Prostate gland (tissue), 2 donors: ENCODE measurements around the gene KRT14. TPM values are rescaled to one million over a fixed set of nuclear protein-coding genes. Genes with fewer than 3 reads are reported as not detected.
"Not testable (repeated sequence)": the region's sequence is repeated elsewhere in the genome, so short reads cannot be mapped to it uniquely, and the experiment has no call there.

Source experiments
- DNase-seq: peaks from one replicate; pipeline ENCODE4 v3.0.0-alpha.2; 2019; ENCODE audit warnings: low spot score
- H3K27ac ChIP-seq, 2 donors: fragments of 200-600 bp; sonication (generic); 2 replicates each; pipeline ENCODE4 v1.5.1; 2017 to 2019
- H3K27me3 ChIP-seq: fragments of 200-600 bp; sonication (generic); replicated peaks from 2 replicates; pipeline ENCODE4 v1.5.1; 2019; ENCODE audit not compliant: insufficient read depth
- H3K36me3 ChIP-seq, 2 donors: fragments of 200-600 bp; sonication (generic); 1 replicate in 1 of 2; 2 replicates in 1 of 2; pipeline versions ENCODE4 v1.5.1 to v1.8.1; 2017 to 2019
- H3K4me1 ChIP-seq: fragments of 200-600 bp; sonication (generic); replicated peaks from 2 replicates; pipeline ENCODE4 v1.5.1; 2019
- H3K4me3 ChIP-seq, 2 donors: fragments of 200-600 bp; sonication (generic); 2 replicates each; pipeline ENCODE4 v1.5.1; 2017 to 2019
- H3K9me3 ChIP-seq: fragments of 200-600 bp; sonication (generic); 2 replicates; pipeline ENCODE4 v1.5.1; 2017
- CTCF ChIP-seq, 4 experiments: fragments of 200-600 bp in 2 of 4; fragments of 450-650 bp in 2 of 4; sonication (generic) in 2 of 4; IDR thresholded peaks; 1 replicate in 3 of 4; 2 replicates in 1 of 4; pipeline ENCODE4 v1.5.1; 2016 to 2019; ENCODE audit warnings: antibody characterized with exemption in 4 of 4, mild to moderate bottlenecking in 2 of 4, moderate library complexity in 2 of 4
- POLR2A ChIP-seq: fragments of 450-650 bp; IDR thresholded peaks from one replicate; pipeline ENCODE4 v1.6.1; 2016; ENCODE audit warnings: antibody characterized with exemption, mild to moderate bottlenecking
- POLR2AphosphoS5 ChIP-seq: sonication (generic); formaldehyde crosslinking; IDR thresholded peaks from one replicate; pipeline ENCODE4 v1.6.1; 2017; ENCODE audit warnings: antibody characterized with exemption
- WGBS: methylation state at CpG from one replicate; pipeline ENCODE4 v1.1.5; 2018; 5-methylcytosine and 5-hydroxymethylcytosine counted together
- intact Hi-C: fragments of 100-400 bp; cut with DNase I; formaldehyde crosslinking; loops from one replicate; pipeline ENCODE4 v1.14.2; 2022
- total RNA-seq, 2 donors: library from RNA; depleted of rRNA; stranded (reverse); fragments of >200 nt; gene quantifications; one replicate each; pipeline ENCODE4 v1.1.0, GENCODE V29; 2016

The KRT14 gene
- total RNA-seq, 2 donors from 2014 or later: 28.1 to 298 TPM

GRCh38 chr17:41592601-41593305 is 6.1 kb upstream of the KRT14 start:
- DNase-seq: no peak
- 65% methylated on average over 12 of the region's 12 CpGs for WGBS
- Histone ChIP-seq H3K27me3 (no peaks in the 10 kb centered on the region), H3K27ac (no peak overlapping the region), H3K4me3 (no peak overlapping the region), H3K9me3 (no peaks in the 10 kb centered on the region), H3K4me1 (no peaks in the 10 kb centered on the region), H3K36me3 (no peaks in the 10 kb centered on the region)
- TF ChIP-seq POLR2A (no peak), POLR2AphosphoS5 (no peak), CTCF (IDR thresholded peaks at IDR 0.05) (no peak)
- intact Hi-C loops: no loop called here

DNA sequence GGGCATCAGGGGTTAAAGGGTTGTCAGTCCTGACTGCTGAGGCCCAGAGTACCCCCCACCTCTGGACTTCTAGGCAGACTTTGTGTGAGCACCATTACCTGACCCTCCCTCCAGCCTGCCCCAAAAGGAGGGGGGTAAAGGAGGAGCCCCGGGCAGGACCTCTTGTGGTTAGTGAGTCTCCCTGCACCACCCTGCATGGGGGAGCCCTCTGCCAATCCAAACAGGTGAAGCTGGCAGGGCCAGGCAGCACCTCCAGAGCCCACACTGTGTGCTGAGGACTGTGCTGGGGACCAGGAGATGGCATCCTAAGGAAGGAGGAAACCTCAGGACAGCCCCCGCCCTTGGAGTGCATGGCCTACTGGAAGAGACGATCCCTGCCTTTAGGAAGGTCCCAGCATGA is 2.6 kb upstream of the KRT14 start:
- intact Hi-C loops: no loop called here
- no peak overlapping the region for H3K27ac ChIP-seq
- no peak for DNase-seq
- H3K4me3 ChIP-seq: no peak overlapping the region
- H3K4me1 ChIP-seq: no peaks in the 10 kb centered on the region
- TF ChIP-seq CTCF (IDR thresholded peaks at IDR 0.05) (no peak), POLR2A (no peak), POLR2AphosphoS5 (no peak)
- no peaks in the 10 kb centered on the region for H3K9me3 ChIP-seq
- no peaks in the 10 kb centered on the region for H3K36me3 ChIP-seq
- H3K27me3 ChIP-seq: no peaks in the 10 kb centered on the region
- WGBS: 82% methylated on average over 3 of the region's 3 CpGs

DNA sequence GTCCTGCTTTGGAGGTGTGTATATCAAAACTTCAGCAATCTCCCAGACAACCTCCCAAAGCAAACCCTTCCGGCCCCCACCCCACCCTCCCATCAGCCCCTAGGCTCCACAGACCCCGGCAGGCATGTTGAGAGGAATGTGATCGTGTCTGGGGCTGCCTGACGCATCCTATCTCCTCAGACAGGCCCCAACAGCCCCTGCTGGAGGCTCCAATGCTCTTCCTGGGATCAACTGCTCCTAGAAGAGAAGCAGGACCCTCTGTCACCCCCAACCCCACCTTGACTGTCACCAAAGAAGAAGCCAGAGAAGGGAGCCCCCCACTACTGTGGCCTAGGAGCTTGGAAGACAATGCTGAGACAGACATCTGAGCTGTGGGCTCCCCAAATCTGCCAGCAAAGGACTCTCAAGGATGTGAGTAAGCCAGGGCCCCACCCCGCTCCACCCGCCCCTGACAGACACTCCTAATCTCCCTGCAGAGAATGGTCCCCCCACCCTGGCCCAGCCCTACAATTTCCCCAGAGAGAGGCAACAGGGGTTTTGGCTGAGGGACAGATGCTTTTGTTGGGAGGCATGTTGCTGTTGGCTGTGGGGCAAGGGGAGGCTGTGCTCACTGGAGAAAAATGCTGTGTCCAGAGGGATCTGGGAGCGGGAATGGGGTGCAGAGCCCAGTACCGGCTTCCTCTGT is 1.6 kb upstream of the KRT14 start:
- TF ChIP-seq POLR2AphosphoS5: no peak
- TF ChIP-seq POLR2A: no peak
- TF ChIP-seq CTCF (IDR thresholded peaks at IDR 0.05): no peak
- Histone ChIP-seq H3K36me3 (no peaks in the 10 kb centered on the region), H3K9me3 (no peaks in the 10 kb centered on the region), H3K27ac (no peak overlapping the region), H3K27me3 (no peaks in the 10 kb centered on the region), H3K4me3 (no peak overlapping the region), H3K4me1 (no peaks in the 10 kb centered on the region)
- intact Hi-C loops: no loop called here
- WGBS: 49% methylated on average over 8 of the region's 8 CpGs
- no peak for DNase-seq

GRCh38 chr17:41585301-41586056 is 1.2 kb downstream of the KRT14 start:
- 70% methylated on average over 5 of the region's 5 CpGs for WGBS
- no peak overlapping the region for H3K27ac ChIP-seq

GRCh38 chr17:41584331-41584927 is 2.3 kb downstream of the KRT14 start:
- WGBS: 81% methylated on average over 8 of the region's 8 CpGs
- H3K4me3 ChIP-seq, intact Hi-C loops, H3K27ac ChIP-seq, DNase-seq, H3K9me3 ChIP-seq, H3K36me3 ChIP-seq, H3K4me1 ChIP-seq, H3K27me3 ChIP-seq: not testable (repeated sequence)

More at GRCh38 chr17:41585301-41586056, 1.2 kb downstream of the KRT14 start:
- H3K4me1 ChIP-seq: no peaks in the 10 kb centered on the region
- no peaks in the 10 kb centered on the region for H3K9me3 ChIP-seq
- no peaks in the 10 kb centered on the region for H3K27me3 ChIP-seq
- no peaks in the 10 kb centered on the region for H3K36me3 ChIP-seq
- intact Hi-C loops: no loop called here
- TF ChIP-seq CTCF (IDR thresholded peaks at IDR 0.05): no peak
- TF ChIP-seq POLR2A: no peak
- TF ChIP-seq POLR2AphosphoS5: no peak
- no peak overlapping the region for H3K4me3 ChIP-seq
- no peak for DNase-seq
